ENCODE measurements around the gene MXRA8.
"Not testable (repeated sequence)": the region's sequence is repeated elsewhere in the genome, so short reads cannot be mapped to it uniquely, and the experiment has no call there.

MXRA8 gene

GRCh38 chr1:1318777-1319645 is 39.3 kb downstream of the MXRA8 start:
- no peak for FAIRE-seq

GRCh38 chr1:1318131-1318652 is 40.2 kb downstream of the MXRA8 start:
- peak; percentile 92 for FAIRE-seq

GRCh38 chr1:1317420-1317819 is 40.9 kb downstream of the MXRA8 start:
- FAIRE-seq: no peak

- FAIRE-seq: not testable (repeated sequence)
Observed at GRCh38 chr1:1316199-1316598, 42.2 kb downstream of the MXRA8 start.

GRCh38 chr1:1315435-1315954 is 42.9 kb downstream of the MXRA8 start:
- no peak for FAIRE-seq

GRCh38 chr1:1314678-1315335 is 43.5 kb downstream of the MXRA8 start:
- FAIRE-seq: no peak

- FAIRE-seq: no peak
Observed at GRCh38 chr1:1314237-1314586, 44.1 kb downstream of the MXRA8 start.

- FAIRE-seq: no peak
Observed at GRCh38 chr1:1313500-1314236, 44.7 kb downstream of the MXRA8 start.

GRCh38 chr1:1312450-1313314 is 45.7 kb downstream of the MXRA8 start:
- FAIRE-seq: no peak

GRCh38 chr1:1311107-1312104 is 46.9 kb downstream of the MXRA8 start:
- FAIRE-seq: no peak

- no peak for FAIRE-seq
Observed at GRCh38 chr1:1310476-1311053, 47.8 kb downstream of the MXRA8 start.

- FAIRE-seq: no peak
Observed at GRCh38 chr1:1310109-1310385, 48.3 kb downstream of the MXRA8 start.

- no peak for FAIRE-seq
Observed at GRCh38 chr1:1309251-1310108, 48.9 kb downstream of the MXRA8 start.

GRCh38 chr1:1308756-1309250 is 49.6 kb downstream of the MXRA8 start:
- FAIRE-seq: no peak

GRCh38 chr1:1307923-1308755 is 50.2 kb downstream of the MXRA8 start, which contains the start of the genes ACAP3 and PUSL1:
Gene ACAP3 (minus strand): TSS chr1:1307930. CDS start chr1:1307815, 115 bp downstream.
Gene PUSL1 (plus strand): TSS chr1:1308597. CDS start chr1:1308644, 47 bp downstream.
- FAIRE-seq: no peak

GRCh38 chr1:1307261-1307922 is 51.0 kb downstream of the MXRA8 start:
- FAIRE-seq: no peak

- FAIRE-seq: no peak
Observed at GRCh38 chr1:1306661-1307260, 51.6 kb downstream of the MXRA8 start.
